T follicular helper cell (primary cell): ENCODE results near the gene OBP2A.

Experiments used
- DNase-seq: peaks from one replicate; pipeline ENCODE4 v3.0.0-alpha.2; 2020; ENCODE audit warnings: low read depth

OBP2A gene

GRCh38 chr9:135596211-135596610 lies 50.3 kb downstream of the OBP2A start:
- DNase-seq, result no peak
